Glomerular visceral epithelial cell (primary cell): ENCODE results near the gene MRRF.

Source experiments
- DNase-seq: peaks from one replicate; pipeline ENCODE4 v3.0.0-alpha.2; 2016; ENCODE audit errors: extremely low spot score

MRRF gene

GRCh38 chr9:122264360-122265148, at the start of gene MRRF, which contains the start of gene RBM18:
MRRF (plus strand) TSS chr9:122264882; CDS start chr9:122270892, 6,010 bp downstream.
RBM18 (minus strand) TSS chr9:122264840; CDS start chr9:122261492, 3,348 bp downstream.
- peak; percentile 90 for DNase-seq

GRCh38 chr9:122215663-122216062, 49.0 kb upstream of the MRRF start:
- DNase-seq = no peak

- no peak for DNase-seq
Measured at GRCh38 chr9:122216138-122216797, 48.4 kb upstream of the MRRF start.

- DNase-seq = no peak
Measured at GRCh38 chr9:122216798-122217418, 47.8 kb upstream of the MRRF start.

GRCh38 chr9:122217640-122218039, 47.0 kb upstream of the MRRF start:
- DNase-seq = no peak

GRCh38 chr9:122218071-122218934, 46.4 kb upstream of the MRRF start:
- DNase-seq = no peak

GRCh38 chr9:122218935-122219855, 45.5 kb upstream of the MRRF start:
- DNase-seq = no peak

- DNase-seq = no peak
Measured at GRCh38 chr9:122219856-122220672, 44.6 kb upstream of the MRRF start.

- no peak for DNase-seq
Measured at GRCh38 chr9:122220673-122221182, 44.0 kb upstream of the MRRF start.

- DNase-seq = no peak
Measured at GRCh38 chr9:122221183-122221811, 43.4 kb upstream of the MRRF start.

- DNase-seq = no peak
Measured at GRCh38 chr9:122222791-122223190, 41.9 kb upstream of the MRRF start.

- DNase-seq = no peak
Measured at GRCh38 chr9:122223435-122223834, 41.2 kb upstream of the MRRF start.

GRCh38 chr9:122225312-122226141, 39.2 kb upstream of the MRRF start:
- DNase-seq = no peak

- no peak for DNase-seq
Measured at GRCh38 chr9:122226142-122226757, 38.4 kb upstream of the MRRF start.

GRCh38 chr9:122226758-122227574, 37.7 kb upstream of the MRRF start:
- DNase-seq = no peak

- DNase-seq = no peak
Measured at GRCh38 chr9:122227575-122227900, 37.1 kb upstream of the MRRF start.

- DNase-seq = no peak
Measured at GRCh38 chr9:122228191-122228567, 36.5 kb upstream of the MRRF start.
